ENCODE measurements around the gene PHB1.

The PHB1 gene

DNA sequence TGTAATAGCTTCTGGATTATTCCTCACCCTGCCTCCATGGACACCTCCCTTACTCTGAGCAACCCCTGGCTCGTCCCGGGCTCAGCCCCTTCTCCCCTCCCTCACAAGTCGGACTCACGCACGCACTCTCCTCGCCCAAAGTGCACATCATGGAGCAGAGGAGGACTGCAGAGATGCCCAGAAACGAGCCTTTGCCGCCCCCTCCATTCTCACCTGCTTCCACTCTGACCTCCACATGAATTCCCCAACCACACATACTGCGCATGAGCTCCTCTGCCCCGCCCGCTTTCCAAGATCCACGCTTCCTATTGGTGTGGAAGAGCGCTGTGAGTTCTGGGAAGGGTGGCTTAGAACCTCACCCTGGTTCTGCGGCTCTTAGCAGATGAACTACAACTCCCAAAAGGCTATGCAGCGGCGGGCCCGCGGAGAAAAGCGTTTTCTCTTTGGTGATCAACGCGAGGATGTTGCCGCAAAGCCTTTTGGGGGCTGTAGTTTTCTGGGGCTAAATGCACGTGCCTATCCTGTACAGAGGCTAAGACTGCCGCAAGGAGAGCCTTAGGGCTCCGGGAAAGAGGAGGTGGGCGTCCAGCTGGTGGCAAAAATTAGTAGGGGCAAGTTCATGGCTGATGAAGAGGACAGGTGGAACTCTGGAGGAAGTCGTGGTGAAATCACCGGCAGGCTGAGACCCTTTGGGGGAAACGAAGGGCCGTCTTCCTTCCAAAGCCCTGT, at the start of gene PHB1:
PHB1 (minus strand) TSS at position 261 of the 729 bp plus-strand sequence. CDS start 1,618 bp downstream, outside the sequence.
- peak; percentile 90 to 95 (median 94) for DNase-seq (ENCODE audit: low read depth in 3 of 3)

DNA sequence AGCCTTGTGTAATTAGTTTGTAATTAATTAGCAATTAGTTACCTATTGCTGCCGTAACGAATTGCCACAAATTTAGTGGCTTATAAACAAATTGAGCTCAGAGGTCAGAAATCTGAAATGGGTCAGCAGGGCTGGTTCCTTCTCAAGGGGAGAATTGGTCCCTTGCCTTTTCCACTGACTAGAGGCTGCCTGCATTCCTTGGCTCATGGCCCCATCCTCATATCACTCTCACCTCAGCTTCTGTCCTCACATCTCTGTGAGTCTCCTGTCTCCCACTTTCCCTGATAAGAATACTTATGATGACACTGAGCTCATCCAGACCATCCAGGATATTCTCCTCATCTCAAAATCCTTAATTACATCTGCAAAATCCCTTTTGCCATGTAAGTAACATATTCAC, 49.4 kb upstream of the PHB1 start:
- DNase-seq (ENCODE audit: low read depth in 3 of 3), result no peak

DNA sequence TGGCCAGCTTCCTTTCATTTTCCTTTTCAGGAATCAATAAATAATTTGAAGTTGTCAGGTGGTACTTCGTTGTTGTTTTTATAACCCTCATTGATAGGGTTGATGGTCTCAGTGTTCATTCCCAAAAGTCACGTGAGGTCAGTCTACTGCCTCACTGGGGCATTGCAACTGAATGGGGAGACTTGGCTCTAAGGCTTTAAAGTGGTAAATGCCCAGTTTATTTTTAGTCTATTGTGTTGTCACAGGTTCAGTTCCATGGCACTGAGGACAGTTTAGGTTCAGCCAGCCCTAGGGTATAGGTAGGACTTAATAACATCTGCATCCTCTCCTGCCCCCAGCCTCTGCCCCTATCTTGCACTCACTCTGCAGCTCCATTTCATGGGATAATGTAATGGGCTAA, 46.9 kb upstream of the PHB1 start:
- DNase-seq (ENCODE audit: low read depth in 3 of 3), result no peak

DNA sequence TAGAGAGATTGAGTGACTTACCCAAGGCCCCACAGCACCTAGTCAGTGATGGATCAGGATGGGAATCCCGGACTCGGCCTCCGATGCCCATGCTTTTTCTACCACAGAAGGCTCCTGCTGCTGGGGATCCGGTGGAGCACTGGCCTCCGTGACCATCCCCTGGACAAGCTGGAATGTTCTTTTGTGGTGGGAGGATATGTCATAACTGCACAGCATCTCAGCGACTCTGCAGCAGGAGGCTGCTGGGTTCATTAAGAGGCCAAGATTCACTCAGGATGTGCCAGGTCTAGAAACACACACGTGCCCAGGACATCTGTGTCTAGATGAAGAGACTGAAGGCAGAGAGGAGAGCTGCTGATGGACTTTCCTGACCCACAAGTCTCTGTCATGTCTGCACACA, 45.7 kb upstream of the PHB1 start:
- DNase-seq (ENCODE audit: low read depth in 3 of 3), result no peak

DNA sequence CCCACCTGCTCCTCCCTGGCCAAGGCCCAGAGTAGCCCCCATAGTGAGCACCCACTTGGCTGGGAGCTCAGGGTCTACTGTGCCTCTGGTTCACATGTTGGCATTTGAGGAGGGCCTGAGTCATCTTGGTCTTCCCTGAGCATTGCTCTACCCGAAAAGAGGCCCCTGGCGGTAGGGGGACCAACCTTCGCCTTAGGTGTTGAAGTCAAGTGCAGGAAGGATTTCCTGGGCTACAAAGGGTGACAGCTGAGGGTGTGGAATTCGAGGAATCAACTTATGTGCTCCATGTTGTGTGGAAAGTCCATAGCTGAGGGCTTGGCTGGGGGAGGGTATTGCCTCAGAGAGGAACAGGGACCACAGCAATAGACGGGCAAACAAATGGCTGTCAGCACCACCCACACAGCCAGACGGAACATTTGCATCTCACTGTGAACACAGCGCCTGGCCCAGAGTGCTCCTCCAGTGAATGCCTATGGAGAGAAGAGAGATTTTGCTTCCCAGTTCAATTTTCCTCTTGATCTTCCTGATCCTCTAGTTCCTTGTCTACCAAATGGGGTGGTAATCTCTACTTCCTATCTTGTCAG, 44.8 kb upstream of the PHB1 start:
- no peak for DNase-seq (ENCODE audit: low read depth in 3 of 3)

DNA sequence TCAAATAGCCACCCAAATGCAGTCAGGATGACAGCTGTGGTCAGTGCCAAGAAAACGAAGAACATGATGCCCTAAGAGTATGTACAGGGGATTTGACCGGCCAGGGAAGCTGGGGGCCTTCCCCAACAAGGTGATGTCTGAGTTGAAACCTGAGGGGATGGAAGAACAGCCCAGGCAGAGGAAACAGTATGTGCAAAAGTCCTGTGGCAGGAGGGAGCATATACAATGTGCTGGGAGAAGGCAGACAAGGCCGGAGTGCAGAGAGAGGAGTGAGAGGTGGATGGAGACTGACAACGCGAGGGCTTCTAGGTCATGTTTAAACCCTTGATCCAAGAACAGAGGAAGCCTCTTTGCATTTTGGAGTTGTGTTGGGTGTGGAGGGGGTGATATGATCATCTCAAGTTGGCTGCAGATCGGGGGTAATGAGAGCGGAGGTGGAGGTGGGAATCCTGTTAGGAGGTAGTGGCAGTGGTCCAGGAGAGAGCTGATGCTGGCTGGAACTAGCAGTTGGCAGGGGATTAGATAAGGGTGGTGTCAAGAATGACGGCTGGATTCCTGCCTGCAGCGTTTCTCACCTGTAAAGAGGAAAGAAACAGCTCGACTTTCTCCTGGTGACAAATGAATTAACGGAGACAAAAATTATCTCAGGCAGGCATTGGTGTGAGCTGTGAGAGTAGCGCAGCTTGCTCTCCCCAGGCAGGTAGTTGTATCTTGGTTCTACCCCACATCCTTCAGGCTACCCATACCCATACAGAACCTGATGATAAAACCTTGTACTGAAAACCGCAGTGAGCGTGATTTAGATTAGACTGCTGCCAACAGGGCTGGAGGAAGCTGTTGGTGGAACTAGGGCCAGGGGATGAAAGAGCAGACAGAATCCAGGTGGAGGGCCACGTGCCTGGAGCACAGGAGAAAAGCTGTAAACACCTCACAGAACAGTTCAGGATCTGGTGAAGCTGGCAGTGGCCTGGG, 43.2 kb upstream of the PHB1 start:
- no peak for DNase-seq (ENCODE audit: low read depth in 3 of 3)

DNA sequence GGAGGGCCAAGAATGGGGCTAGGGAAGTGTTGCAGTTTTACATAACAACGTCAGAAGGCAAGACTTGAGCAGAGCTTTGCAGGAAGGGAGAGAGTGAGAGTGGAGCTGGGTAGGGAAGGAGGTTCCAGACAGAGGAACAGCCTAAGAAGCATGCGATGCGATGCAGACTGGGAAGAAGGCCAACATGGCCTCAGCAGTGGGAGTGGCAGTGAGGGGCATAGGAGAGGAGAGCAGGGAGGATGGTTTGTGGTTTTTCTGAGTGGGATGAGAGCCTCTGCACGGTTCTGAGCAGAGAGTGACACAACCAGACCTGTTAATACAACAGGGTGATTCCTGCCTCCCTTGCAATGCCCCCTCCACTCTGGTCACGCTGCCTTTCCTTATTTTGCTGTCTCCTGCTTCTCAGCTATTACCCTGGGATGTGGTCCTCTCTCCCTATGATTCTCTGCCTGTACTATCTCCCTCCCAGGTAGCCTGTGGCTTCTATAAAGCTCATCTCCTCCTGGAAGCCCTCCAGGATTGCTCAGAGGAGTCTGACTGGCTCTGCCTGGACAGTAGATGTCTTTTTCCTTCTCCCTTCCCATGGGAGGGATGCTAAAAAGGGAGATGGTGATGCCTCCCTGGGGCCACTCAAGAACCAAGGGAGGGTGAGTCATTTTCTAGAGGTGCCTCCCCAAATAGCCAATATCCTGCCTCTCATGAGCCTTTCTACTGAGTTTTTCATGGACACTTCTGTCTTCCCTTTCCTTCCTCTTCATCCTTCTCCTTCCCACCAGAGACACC, 41.7 kb upstream of the PHB1 start:
- DNase-seq (ENCODE audit: low read depth in 3 of 3), result no peak

DNA sequence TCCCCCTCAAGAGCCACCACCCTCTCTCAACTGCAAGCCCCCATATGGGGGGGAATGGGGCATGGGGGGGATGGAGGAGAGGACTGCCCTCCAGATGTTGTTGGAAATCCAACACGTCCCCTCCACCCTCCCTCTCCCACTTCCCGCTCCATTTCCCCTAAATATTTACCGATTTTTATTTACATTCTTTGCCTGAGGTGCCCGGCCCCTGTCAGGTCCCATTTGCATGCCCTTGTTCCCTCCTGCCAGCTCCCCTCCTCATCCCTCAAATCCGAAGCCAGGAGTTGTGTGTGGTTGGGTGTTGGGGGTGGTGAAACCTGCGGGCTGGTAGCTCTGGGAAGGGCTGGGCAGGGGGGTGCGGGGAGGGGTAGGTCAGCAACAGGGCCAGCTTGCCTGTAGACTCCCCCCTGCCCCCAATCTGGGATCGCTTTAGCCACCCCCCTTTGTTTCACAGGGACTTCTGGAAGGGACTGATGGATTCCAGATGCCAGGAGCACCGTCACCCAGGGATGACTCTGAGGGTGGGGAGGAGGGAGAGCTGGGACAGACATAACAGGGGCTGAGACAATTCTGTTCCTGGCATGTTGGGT, 40.7 kb upstream of the PHB1 start:
- no peak for DNase-seq (ENCODE audit: low read depth in 3 of 3)

DNA sequence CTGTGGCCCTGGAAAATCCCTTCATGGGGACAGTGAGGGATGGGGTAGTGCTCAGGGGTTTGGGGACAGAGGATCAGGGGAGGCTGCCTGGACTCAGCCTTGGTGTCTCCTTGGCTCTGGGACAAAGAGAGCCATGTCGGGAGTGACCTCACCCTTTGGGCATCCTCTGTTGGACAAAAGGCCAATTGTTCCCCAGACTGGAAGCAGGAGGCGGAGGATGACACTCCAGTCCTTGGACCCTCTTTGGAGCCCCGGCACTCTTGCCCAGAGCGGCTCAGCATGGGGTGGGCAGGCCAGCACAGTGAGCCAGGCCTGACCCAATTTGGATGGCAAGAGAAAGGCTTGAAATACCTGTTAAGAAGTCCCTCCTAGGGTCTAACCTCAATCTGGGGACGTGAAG, 39.4 kb upstream of the PHB1 start:
- DNase-seq (ENCODE audit: low read depth in 3 of 3), result no peak

DNA sequence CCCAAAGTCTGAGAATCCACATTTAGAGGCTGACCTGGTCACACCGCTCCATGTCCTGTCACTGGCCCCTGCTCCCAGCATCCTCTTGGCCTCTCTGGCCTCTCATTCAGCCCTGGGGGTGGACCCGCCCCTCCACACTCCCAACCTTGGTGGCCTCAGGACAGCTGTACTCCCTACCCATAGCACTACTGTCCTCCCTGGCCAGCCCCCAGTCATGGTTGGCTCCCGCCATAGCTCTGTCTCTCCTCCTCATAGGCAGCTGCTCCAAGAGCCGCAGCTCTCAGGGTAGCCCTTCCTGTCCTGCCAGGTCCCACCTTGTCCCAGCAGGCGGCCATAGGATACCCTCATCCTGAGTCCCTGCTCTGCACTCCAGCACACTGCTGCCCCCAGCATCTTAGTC, 38.0 kb upstream of the PHB1 start:
- DNase-seq (ENCODE audit: low read depth in 3 of 3), result no peak

DNA sequence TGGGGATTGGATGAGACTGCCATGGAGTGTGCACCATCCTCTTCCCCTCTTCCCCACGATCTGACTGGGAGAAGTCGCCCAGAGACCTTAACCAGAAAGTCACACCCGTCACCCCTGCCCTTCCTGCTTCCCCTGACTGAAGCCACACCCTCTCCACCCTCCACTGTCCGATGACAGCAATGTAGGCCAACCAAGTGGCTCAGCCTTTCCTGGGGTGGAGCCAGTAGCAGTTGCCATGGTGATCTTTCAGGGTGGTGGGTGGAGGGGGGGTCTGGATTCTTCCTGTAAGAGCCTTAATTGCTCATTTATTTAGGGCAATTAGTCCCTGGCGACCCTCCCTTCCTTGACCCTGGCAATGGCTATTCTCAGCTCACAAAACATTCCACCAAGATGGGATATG, 37.5 kb upstream of the PHB1 start:
- no peak for DNase-seq (ENCODE audit: low read depth in 3 of 3)

DNA sequence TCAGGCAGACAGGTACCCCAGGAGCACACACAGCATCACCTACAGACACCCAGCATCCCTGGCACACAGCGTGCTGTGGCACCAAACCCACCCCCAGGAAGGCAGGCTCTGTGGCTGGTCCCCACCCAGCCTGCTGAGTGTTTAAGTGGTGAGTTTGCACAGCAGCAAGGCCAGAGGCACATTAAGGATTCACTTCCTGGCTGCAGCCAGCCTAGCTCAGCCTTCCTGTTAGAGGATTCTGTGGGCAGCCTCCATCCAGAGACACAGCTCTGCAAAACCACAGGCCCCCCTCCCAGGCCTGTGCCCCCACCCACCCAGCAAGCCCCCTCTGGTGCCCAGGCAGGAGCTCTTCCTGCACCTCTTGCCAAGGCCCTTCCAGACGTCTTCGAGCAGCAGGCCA, 36.1 kb upstream of the PHB1 start:
- no peak for DNase-seq (ENCODE audit: low read depth in 3 of 3)

DNA sequence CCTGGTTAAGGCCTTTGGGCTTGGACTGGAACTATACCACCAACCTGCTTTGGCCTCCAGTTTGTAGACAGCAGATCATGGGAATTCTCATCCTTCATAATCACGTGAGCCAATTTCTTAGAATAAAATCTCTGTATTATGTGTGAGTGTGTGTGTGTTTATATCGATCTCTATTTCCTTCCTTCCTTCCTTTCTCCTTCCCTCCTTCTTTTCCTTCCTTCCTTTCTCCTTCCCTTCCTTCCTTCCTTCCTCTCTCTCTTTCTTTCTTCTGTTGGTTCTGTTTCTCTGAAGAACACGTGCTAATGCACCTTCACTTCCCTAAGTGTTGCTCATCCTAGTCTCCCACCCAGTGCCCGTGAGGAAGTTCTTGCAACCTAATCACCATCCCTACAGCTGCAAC, 35.5 kb upstream of the PHB1 start:
- DNase-seq (ENCODE audit: low read depth in 3 of 3), result no peak

DNA sequence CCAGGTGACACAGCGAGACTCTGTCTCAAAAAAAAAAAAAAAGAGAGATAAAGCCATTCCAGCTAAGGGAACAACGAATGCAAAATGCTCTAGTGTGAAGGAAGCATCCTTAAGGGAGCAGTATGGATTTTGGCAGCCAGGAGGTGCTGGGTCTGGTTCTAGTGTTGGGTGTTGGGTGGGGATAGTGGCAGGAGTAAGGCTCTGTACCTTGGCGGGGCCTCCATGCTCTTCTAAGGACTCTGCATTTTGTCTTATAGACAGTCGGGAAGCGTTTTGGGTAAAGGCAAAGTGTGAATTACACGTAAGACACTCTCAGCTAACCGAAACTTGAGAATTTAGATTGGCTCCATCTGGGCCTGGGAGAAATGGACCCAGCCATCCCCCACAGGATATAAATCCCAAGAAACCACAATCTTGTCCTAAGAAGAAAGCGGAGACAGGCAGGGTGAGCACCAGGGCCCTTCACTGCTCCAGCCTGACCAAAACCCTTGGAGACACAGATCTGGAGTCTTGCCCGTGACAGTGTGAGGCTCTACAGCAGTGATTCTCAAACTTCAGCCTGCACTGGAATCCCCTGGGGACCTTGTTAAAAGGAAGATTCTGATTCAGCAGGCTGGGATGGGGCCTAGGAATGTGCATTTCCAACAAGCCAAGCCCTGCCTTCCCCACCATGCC, 33.1 kb upstream of the PHB1 start:
- DNase-seq (ENCODE audit: low read depth in 3 of 3), result no peak

DNA sequence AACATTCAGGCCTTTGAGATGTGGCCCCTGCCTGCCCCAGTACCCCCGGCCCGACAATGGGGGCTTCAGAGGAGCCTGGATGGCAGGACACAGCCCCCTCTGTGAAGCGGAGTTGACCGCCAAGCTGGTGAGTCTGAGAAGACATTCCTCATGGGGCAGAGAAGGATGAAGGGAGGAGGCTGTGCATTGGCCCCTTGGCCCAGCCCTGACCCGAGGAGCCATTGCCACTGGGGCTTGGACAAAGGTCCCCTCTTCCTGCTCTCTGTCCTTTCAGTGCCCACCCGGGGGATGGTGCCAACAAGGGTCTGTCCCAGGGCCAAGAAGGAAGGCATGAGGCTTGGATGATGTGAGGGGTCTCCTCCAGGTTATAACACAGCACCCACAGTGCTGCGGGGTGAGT, 30.9 kb upstream of the PHB1 start:
- no peak for DNase-seq (ENCODE audit: low read depth in 3 of 3)

DNA sequence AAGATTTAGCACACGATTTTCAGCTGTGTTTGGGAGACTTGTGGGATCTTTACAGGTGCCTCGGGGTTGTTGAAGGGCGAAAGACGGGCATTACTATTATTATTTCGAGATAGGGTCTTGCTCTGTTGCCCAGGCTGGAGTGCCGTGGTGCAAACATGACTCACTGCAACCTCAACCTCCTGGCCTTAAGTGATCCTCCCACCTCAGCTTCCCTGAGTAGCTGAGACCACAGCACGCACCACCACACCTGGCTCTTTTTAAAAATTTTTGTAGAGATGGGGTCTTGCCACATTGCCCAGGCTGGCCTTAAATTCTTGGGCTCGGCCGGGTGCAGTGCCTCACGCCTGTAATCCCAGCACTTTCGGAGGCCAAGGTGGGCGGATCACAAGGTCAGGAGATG, 29.7 kb upstream of the PHB1 start:
- DNase-seq (ENCODE audit: low read depth in 3 of 3), result no peak

DNA sequence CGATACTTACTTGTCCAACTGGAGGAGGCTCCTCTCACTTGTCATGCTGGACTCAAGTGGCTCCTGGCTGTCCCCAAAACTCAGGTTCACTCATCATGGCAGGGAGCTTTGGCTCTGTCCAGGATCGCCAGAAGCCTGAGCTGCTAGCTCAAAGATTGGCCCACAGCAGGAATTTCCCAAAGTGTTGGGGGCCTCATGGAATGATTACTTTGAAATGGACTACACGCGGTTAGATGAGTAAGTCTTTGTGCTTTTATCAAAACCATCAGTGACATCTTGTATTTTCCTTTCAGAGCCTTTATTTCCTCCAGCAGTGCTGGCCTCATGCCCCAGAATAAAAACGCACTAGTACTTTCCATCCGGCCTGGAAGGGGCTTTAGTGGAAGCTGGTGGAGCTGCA, 29.2 kb upstream of the PHB1 start:
- DNase-seq (ENCODE audit: low read depth in 3 of 3), result no peak

DNA sequence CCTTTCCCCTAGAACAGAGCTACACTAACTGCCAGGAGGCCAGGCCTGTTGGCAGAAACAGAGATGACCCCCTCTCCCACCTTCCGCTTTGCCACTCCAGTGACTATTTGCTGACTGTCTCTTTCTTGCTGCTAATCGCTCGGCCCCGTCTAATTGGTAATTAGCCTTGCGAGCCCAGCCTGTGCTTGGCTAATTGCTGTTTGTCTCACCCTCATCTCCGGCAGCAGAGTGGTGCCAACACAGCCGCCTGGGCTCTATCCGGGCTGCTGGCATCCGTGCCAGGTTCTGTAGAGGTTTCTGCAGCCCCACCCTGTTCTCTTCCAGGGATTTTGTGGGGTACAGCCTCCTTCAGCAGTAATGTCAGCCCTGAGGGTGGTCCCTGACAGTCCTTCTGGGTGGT, 27.4 kb upstream of the PHB1 start:
- no peak for DNase-seq (ENCODE audit: low read depth in 3 of 3)

DNA sequence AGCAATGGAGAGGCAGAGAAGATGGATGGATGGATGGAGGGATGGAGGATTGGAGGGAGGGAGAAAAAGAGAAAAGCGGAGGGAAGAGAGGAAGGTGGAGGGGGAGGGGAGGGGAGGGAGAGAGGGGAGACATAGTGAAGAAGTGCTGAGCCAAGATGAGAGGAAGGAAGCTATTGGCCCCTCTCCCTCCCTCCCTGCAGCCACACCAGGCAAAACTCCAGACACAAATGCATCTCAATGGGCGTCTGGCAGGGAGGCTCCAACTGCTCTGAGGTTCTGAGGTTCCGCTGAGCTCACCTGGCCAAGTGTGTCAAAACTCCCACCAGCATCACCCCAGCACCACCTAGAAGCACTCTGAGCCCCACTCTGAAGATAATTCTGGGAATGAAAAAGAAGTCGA, 26.9 kb upstream of the PHB1 start:
- DNase-seq (ENCODE audit: low read depth in 3 of 3), result no peak

DNA sequence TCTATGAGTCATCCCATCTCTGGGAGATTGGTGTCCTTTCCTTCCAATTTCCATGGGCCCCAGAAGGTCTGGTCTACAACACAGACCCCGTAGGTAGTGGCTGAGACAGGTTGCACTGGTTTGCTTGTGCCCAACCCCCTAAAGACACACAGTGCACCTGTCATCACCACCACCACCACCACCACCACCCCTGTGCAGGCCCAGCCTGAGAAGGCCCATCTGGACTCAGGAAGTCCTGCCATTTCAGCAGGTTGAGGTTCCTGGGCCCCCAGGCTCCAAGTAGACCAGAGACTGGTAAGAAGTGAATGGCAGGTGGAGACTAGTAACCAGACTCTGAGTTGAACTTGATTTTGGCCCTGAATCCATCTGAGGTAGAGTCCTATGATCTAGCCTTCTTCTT, 25.9 kb upstream of the PHB1 start:
- DNase-seq (ENCODE audit: low read depth in 3 of 3), result no peak

Measured in stimulated activated CD4-positive, alpha-beta T cell treated with anti-CD3 and anti-CD28 coated beads, TNF-alpha, amount 100 ng/mL, for 24 hours (primary cell).